Large intestine (tissue), 3 donors: ENCODE results near the gene PNLIPRP2. TPM values are rescaled to one million over a fixed set of nuclear protein-coding genes. Genes with fewer than 3 reads are reported as not detected.

Experiments
- DNase-seq, 2 donors: peaks; one replicate each; pipeline versions ENCODE4 v3.0.0 to v3.0.0-alpha.2; 2013
- H3K27ac ChIP-seq: one replicate; pipeline ENCODE4 v1.5.1; 2013; ENCODE audit warnings: low read length
- H3K27me3 ChIP-seq: 2 replicates; pipeline ENCODE4 v1.6.1; 2013; ENCODE audit warnings: low read length; ENCODE audit not compliant: control insufficient read depth, insufficient read depth
- H3K36me3 ChIP-seq: 2 replicates; pipeline ENCODE4 v1.6.1; 2013; ENCODE audit warnings: low read length; ENCODE audit not compliant: control insufficient read depth, insufficient read depth
- H3K4me1 ChIP-seq: one replicate; pipeline ENCODE4 v1.6.1; 2013; ENCODE audit warnings: low read length; ENCODE audit not compliant: control insufficient read depth, insufficient read depth
- H3K4me3 ChIP-seq: one replicate; pipeline ENCODE4 v1.5.1; 2013; ENCODE audit warnings: low read length
- H3K9me3 ChIP-seq: one replicate; pipeline ENCODE4 v1.6.1; 2013; ENCODE audit warnings: mild to moderate bottlenecking, low read depth, low read length, moderate library complexity; ENCODE audit not compliant: control insufficient read depth
- WGBS: methylation state at CpG from one replicate; pipeline ENCODE4 v1.1.5; 2013; ENCODE audit warnings: low lambda C conversion rate; ENCODE audit not compliant: insufficient coverage; 5-methylcytosine and 5-hydroxymethylcytosine counted together
- polyA plus RNA-seq: library from polyadenylated mRNA; unstranded; fragments of 120-200 nt; gene quantifications from one replicate; pipeline ENCODE4 v1.2.1, GENCODE V29; 2013

Gene PNLIPRP2
- polyA plus RNA-seq, 1 donor: 11.9 TPM

DNA sequence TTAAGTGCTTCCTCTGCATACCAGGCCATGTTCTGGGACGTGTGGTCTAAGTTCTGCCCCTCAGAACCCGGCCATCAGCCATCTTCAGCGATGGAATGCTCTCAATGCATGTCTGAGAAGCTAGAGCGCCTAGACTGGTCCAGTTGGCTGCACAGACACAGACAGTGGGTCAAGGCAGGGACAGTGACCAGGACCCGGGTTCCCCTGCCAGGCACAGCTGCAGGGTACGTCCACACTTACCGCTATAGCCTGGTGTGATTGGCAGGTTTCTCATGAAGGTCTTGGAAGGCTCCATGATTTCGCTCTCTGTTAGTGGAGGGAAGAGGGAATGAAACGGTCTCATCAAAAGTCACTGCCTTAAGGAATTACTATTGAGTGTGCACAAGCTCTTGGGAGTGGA is 47.3 kb downstream of the PNLIPRP2 start:
- WGBS: no CpG with 5 or more reads among the region's 9 CpGs
- Histone ChIP-seq H3K4me3 (no peak overlapping the region), H3K9me3 (no peaks in the 10 kb centered on the region), H3K36me3 (no peaks in the 10 kb centered on the region), H3K4me1 (peaks cover 5% of the 10 kb centered on the region), H3K27me3 (no peaks in the 10 kb centered on the region), H3K27ac (no peak overlapping the region)
- no peak for DNase-seq

DNA sequence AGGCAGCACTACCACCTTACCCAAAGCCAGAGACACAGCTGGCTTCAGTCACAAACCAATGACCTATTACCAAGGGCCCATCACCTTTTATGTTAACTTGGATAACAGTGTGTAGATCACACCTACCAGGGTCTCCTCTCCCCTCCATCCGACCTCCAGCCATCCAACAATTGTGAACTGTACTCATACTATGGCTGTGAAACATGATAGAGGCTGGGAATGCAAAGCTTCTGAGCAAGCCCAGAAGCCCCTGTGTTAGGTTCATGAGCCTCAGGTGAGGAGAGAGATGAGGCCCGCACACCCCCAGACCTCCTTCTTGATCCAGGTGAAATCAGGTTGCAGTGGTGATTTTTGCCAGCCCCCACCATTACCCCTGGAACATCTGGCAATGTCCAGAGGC is 47.7 kb downstream of the PNLIPRP2 start:
- no peaks in the 10 kb centered on the region for H3K27me3 ChIP-seq
- no peak overlapping the region for H3K27ac ChIP-seq
- no peaks in the 10 kb centered on the region for H3K9me3 ChIP-seq
- no peak overlapping the region for H3K4me3 ChIP-seq
- H3K4me1 ChIP-seq: peaks cover 5% of the 10 kb centered on the region
- DNase-seq: no peak
- H3K36me3 ChIP-seq: no peaks in the 10 kb centered on the region
- WGBS: no CpG with 5 or more reads among the region's 2 CpGs

- H3K27ac ChIP-seq: no peak overlapping the region
- no peak for DNase-seq
- WGBS: no CpG with 5 or more reads among the region's 5 CpGs
Observed at GRCh38 chr10:116669080-116669479, 48.3 kb downstream of the PNLIPRP2 start.

DNA sequence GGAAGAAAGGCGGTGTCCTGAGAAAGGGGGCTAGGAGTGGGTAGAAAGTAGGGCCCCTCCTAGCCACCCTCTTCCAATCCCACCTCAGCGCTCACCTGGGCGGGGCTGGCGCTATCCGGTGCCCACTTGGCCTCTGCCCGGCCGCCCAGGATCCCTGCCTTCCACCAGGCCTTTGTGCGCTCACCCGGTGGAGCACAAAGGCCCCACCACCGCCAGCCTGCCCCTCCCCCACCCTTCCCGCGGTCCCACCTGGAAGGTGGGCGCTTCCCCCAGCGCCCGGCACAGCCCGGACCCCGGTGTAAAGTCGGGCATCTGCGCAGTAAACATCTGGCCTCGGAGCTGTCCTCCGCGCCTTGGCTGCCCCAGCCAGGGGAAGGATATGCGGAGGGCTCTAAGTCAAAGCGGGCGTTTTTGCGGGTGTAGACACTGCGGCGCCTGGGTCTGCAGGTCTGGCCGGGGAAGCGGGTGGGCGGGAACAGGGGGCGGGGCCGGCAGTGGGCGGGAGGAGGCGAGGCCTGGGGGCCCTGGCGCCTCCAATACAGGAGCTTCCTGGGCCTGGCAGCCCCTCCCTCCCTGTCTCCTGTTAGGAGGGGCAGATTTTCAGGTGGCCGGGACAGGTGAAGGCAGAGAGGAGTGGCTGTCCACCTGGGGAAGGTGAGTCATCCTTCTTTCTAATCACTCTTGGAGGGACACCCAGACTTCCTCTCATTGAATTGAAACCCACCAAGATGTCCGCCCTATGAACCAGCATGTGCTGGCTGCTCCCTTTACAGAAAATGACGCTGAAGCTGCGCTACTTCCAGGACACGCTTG is 49.3 kb downstream of the PNLIPRP2 start:
- DNase-seq: peak; percentile 44 to 69
- no peaks in the 10 kb centered on the region for H3K36me3 ChIP-seq
- no peaks in the 10 kb centered on the region for H3K27me3 ChIP-seq
- peak overlapping the region; percentile 58 for H3K4me3 ChIP-seq
- no CpG with 5 or more reads among the region's 41 CpGs for WGBS
- H3K4me1 ChIP-seq: peaks cover 5% of the 10 kb centered on the region
- H3K9me3 ChIP-seq: no peaks in the 10 kb centered on the region
- no peak overlapping the region for H3K27ac ChIP-seq

More at GRCh38 chr10:116669080-116669479, 48.3 kb downstream of the PNLIPRP2 start:
- H3K36me3 ChIP-seq: no peaks in the 10 kb centered on the region
- no peaks in the 10 kb centered on the region for H3K27me3 ChIP-seq
- peaks cover 5% of the 10 kb centered on the region for H3K4me1 ChIP-seq
- H3K9me3 ChIP-seq: no peaks in the 10 kb centered on the region
- no peak overlapping the region for H3K4me3 ChIP-seq

DNA sequence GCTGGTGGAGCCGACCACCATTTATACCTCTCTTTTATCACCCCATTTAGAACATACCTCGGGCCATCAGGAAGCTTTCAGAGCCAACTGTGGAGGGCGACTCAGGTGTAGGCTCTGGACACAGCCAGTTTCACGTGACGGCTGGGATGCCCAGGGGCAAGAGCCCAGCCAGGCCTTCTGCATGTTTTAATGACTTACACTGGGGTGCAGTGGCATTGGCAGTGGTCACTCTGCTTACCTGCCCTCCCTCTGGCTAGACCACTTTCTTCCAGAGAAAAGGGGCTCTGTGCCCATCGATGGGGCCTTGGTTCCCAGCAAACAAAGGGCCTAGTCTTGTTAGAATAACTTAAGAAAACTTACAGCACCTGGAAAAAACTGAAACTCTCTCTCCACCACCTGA is 50.0 kb downstream of the PNLIPRP2 start:
- no peak for DNase-seq
- no peaks in the 10 kb centered on the region for H3K27me3 ChIP-seq
- H3K4me1 ChIP-seq: peaks cover 5% of the 10 kb centered on the region
- H3K36me3 ChIP-seq: no peaks in the 10 kb centered on the region
- H3K4me3 ChIP-seq: peak overlapping the region; percentile 58
- no peaks in the 10 kb centered on the region for H3K9me3 ChIP-seq
- no CpG with 5 or more reads among the region's 6 CpGs for WGBS
- H3K27ac ChIP-seq: no peak overlapping the region

GRCh38 chr10:116671274-116671926 is 50.6 kb downstream of the PNLIPRP2 start:
- peaks cover 5% of the 10 kb centered on the region for H3K4me1 ChIP-seq
- no peak for DNase-seq
- 50% methylated on average over 2 of the region's 5 CpGs for WGBS

GRCh38 chr10:116672891-116673290 is 52.1 kb downstream of the PNLIPRP2 start:
- Histone ChIP-seq H3K27me3 (no peaks in the 10 kb centered on the region), H3K36me3 (no peaks in the 10 kb centered on the region), H3K4me3 (no peak overlapping the region), H3K4me1 (peaks cover 5% of the 10 kb centered on the region), H3K9me3 (no peaks in the 10 kb centered on the region), H3K27ac (no peak overlapping the region)
- DNase-seq: no peak
- WGBS: 100% methylated on average over 2 of the region's 5 CpGs

More at GRCh38 chr10:116671274-116671926, 50.6 kb downstream of the PNLIPRP2 start:
- H3K9me3 ChIP-seq: no peaks in the 10 kb centered on the region
- H3K4me3 ChIP-seq: no peak overlapping the region
- H3K27ac ChIP-seq: no peak overlapping the region
- no peaks in the 10 kb centered on the region for H3K36me3 ChIP-seq
- no peaks in the 10 kb centered on the region for H3K27me3 ChIP-seq

DNA sequence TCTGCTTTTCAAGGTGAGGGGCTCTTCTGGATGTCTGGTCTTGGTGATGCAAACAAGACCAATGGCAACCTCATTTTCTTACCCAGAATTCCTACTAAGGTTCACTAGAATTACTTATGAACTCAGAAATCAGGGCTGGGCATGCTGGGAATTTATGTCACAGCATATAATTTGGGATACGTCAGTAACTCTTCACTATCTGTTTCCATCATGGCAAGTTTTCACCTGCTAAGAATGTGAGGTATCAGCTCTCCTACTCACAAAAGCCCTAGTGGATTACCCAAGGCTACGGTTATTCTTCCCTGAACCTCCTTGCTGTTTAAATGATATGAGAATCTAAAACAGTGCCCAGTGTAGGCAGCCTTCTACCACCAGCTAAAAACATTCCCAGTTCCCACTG is 53.1 kb downstream of the PNLIPRP2 start:
- Histone ChIP-seq H3K4me1 (peaks cover 5% of the 10 kb centered on the region), H3K27me3 (no peaks in the 10 kb centered on the region), H3K27ac (no peak overlapping the region), H3K9me3 (no peaks in the 10 kb centered on the region), H3K36me3 (no peaks in the 10 kb centered on the region), H3K4me3 (no peak overlapping the region)
- DNase-seq: no peak
- WGBS: no CpG with 5 or more reads among the region's 2 CpGs

DNA sequence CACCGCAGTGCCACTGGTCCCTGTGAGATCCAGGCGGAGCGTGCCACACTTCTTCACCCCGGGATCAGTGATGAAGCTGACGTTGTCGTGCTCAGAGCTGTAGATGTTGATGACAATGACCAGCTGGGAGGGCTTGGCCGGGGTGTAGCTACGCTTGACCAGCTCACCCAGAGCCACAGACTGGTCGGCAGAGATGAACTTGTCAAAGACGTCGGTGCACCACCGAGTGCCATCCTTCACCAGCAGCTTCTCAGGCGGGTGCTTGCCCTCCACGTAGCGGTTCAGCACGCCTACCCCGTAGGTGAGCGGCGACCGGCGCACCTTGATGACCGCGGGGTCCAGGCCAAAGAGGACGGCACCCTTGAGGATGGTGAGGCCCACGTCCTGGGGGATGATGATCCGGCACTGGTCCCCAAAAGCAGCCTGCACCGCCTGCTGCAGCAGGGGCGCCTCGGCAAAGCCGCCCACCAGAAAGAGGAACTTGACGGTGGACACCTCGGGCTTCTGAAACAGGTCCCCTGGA is 54.2 kb downstream of the PNLIPRP2 start:
- peaks cover 5% of the 10 kb centered on the region for H3K4me1 ChIP-seq
- WGBS: no CpG with 5 or more reads among the region's 32 CpGs
- H3K27me3 ChIP-seq: no peaks in the 10 kb centered on the region
- peaks cover 2% of the 10 kb centered on the region for H3K36me3 ChIP-seq
- H3K9me3 ChIP-seq: no peaks in the 10 kb centered on the region
- no peak overlapping the region for H3K4me3 ChIP-seq
- no peak for DNase-seq
- H3K27ac ChIP-seq: no peak overlapping the region

DNA sequence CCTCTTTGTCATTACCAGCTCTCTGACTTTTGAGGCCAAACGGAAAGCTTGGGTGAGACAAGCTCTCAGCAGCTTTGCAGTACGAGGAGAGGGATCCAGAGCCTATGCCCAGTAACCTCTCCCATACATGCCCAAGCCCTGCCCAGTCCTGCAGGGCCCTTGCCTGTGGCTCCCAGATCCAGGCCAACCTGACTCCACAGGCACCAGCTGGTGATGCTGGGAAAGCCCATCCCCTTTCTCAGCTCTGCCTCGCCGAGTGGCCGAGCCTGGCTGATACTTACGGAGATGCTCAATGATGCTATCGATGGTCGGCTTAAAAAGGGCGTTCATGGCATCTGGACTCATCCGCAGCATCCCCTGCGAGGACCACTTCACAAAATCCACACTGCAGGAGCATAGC is 55.4 kb downstream of the PNLIPRP2 start:
- H3K27me3 ChIP-seq: no peaks in the 10 kb centered on the region
- no peak overlapping the region for H3K4me3 ChIP-seq
- no peak for DNase-seq
- no peak overlapping the region for H3K27ac ChIP-seq
- H3K36me3 ChIP-seq: peaks cover 2% of the 10 kb centered on the region
- no CpG with 5 or more reads among the region's 11 CpGs for WGBS
- H3K4me1 ChIP-seq: no peaks in the 10 kb centered on the region
- H3K9me3 ChIP-seq: no peaks in the 10 kb centered on the region
